Ectodermal cell (in vitro differentiated cells): ENCODE data around the gene TNPO3.
A peak's percentile ranks its signal among the peaks of the same experiment; 100 is the strongest.
"Not testable (repeated sequence)": the region's sequence is repeated elsewhere in the genome, so short reads cannot be mapped to it uniquely, and the experiment has no call there.

ENCODE experiments used
- H3K27ac ChIP-seq: 2 replicates; pipeline ENCODE4 v1.7.0; 2013; ENCODE audit warnings: mild to moderate bottlenecking, low read depth, low read length; ENCODE audit not compliant: insufficient read depth, poor library complexity, severe bottlenecking
- H3K27me3 ChIP-seq: 2 replicates; pipeline ENCODE4 v1.7.0; 2013; ENCODE audit warnings: mild to moderate bottlenecking, low read length; ENCODE audit not compliant: insufficient read depth, control insufficient read depth, poor library complexity, severe bottlenecking
- H3K36me3 ChIP-seq: one replicate; pipeline ENCODE4 v1.7.0; 2013; ENCODE audit warnings: low read length; ENCODE audit not compliant: control insufficient read depth, insufficient read depth
- H3K4me1 ChIP-seq: one replicate; pipeline ENCODE4 v1.7.0; 2013; ENCODE audit warnings: low read length; ENCODE audit not compliant: control insufficient read depth, insufficient read depth
- H3K4me3 ChIP-seq: 2 replicates; pipeline ENCODE4 v1.7.0; 2013; ENCODE audit warnings: low read depth, low read length, control low read depth; ENCODE audit not compliant: insufficient read depth
- H3K9me3 ChIP-seq: 2 replicates; pipeline ENCODE4 v1.7.0; 2013; ENCODE audit warnings: mild to moderate bottlenecking, low read length, moderate library complexity; ENCODE audit not compliant: control insufficient read depth
- WGBS, 2 experiments: methylation state at CpG; one replicate each; pipeline ENCODE4 v1.1.7; 2013; ENCODE audit warnings: missing lambda C conversion rate in 2 of 2; 5-methylcytosine and 5-hydroxymethylcytosine counted together

The TNPO3 gene

GRCh38 chr7:129072479-129073011, 17.6 kb upstream of the TNPO3 start:
- no peak overlapping the region for H3K27ac ChIP-seq
- 92 to 94% methylated on average over 9 of the region's 9 CpGs for WGBS, 2 experiments
- no peaks in the 10 kb centered on the region for H3K4me1 ChIP-seq
- H3K9me3 ChIP-seq = no peaks in the 10 kb centered on the region
- H3K27me3 ChIP-seq = no peaks in the 10 kb centered on the region
- H3K36me3 ChIP-seq = no peaks in the 10 kb centered on the region
- no peak overlapping the region for H3K4me3 ChIP-seq

GRCh38 chr7:129069021-129069420, 14.1 kb upstream of the TNPO3 start:
- Histone ChIP-seq H3K4me3 (no peak overlapping the region), H3K27ac (no peak overlapping the region), H3K9me3 (no peaks in the 10 kb centered on the region), H3K27me3 (no peaks in the 10 kb centered on the region), H3K4me1 (no peaks in the 10 kb centered on the region), H3K36me3 (no peaks in the 10 kb centered on the region)
- 94 to 97% methylated on average over 5 of the region's 5 CpGs for WGBS, 2 experiments

- no peak overlapping the region for H3K4me3 ChIP-seq
- no peaks in the 10 kb centered on the region for H3K4me1 ChIP-seq
- H3K36me3 ChIP-seq = no peaks in the 10 kb centered on the region
- no peaks in the 10 kb centered on the region for H3K27me3 ChIP-seq
- no peak overlapping the region for H3K27ac ChIP-seq
- 91% methylated on average over 5 of the region's 5 CpGs for WGBS, 2 experiments
- H3K9me3 ChIP-seq = no peaks in the 10 kb centered on the region
Observed at GRCh38 chr7:129067943-129068548, 13.1 kb upstream of the TNPO3 start.

GRCh38 chr7:129067132-129067561, 12.2 kb upstream of the TNPO3 start:
- H3K4me3 ChIP-seq = not testable (repeated sequence)

GRCh38 chr7:129066290-129067131, 11.6 kb upstream of the TNPO3 start:
- no peak overlapping the region for H3K4me3 ChIP-seq
- H3K9me3 ChIP-seq = no peaks in the 10 kb centered on the region
- no peak overlapping the region for H3K27ac ChIP-seq
- WGBS, 2 experiments = 74 to 75% methylated on average over 11 of the region's 11 CpGs
- no peaks in the 10 kb centered on the region for H3K4me1 ChIP-seq
- no peaks in the 10 kb centered on the region for H3K27me3 ChIP-seq
- H3K36me3 ChIP-seq = no peaks in the 10 kb centered on the region

More at GRCh38 chr7:129067132-129067561, 12.2 kb upstream of the TNPO3 start:
- H3K27ac ChIP-seq, H3K36me3 ChIP-seq, H3K9me3 ChIP-seq, H3K4me1 ChIP-seq, H3K27me3 ChIP-seq: not testable (repeated sequence)
- 45 to 51% methylated on average over 3 to 4 of the region's 4 CpGs for WGBS, 2 experiments

- 93 to 94% methylated on average over 22 of the region's 22 CpGs for WGBS, 2 experiments
- peak overlapping the region; percentile 88 for H3K4me3 ChIP-seq
Observed at GRCh38 chr7:129055861-129056464, 1.1 kb upstream of the TNPO3 start.

GRCh38 chr7:129055294-129055816, 444 bp upstream of the TNPO3 start:
- H3K4me1 ChIP-seq = peaks cover 11% of the 10 kb centered on the region
- no peaks in the 10 kb centered on the region for H3K27me3 ChIP-seq
- H3K27ac ChIP-seq = no peak overlapping the region
- H3K36me3 ChIP-seq = no peaks in the 10 kb centered on the region
- no peaks in the 10 kb centered on the region for H3K9me3 ChIP-seq
- 4 to 14% methylated on average over 8 to 9 of the region's 9 CpGs for WGBS, 2 experiments
- H3K4me3 ChIP-seq = peak overlapping the region; percentile 88

More at GRCh38 chr7:129055861-129056464, 1.1 kb upstream of the TNPO3 start:
- no peaks in the 10 kb centered on the region for H3K36me3 ChIP-seq
- H3K27ac ChIP-seq = no peak overlapping the region
- H3K27me3 ChIP-seq = no peaks in the 10 kb centered on the region
- H3K9me3 ChIP-seq = no peaks in the 10 kb centered on the region
- peaks cover 11% of the 10 kb centered on the region for H3K4me1 ChIP-seq

- H3K4me3 ChIP-seq = peak overlapping the region; percentile 88
- no peaks in the 10 kb centered on the region for H3K36me3 ChIP-seq
- H3K9me3 ChIP-seq = no peaks in the 10 kb centered on the region
- H3K4me1 ChIP-seq = peaks cover 11% of the 10 kb centered on the region
- H3K27me3 ChIP-seq = no peaks in the 10 kb centered on the region
- H3K27ac ChIP-seq = peak overlapping the region; percentile 92
- 0 to 1% methylated on average over 10 of the region's 10 CpGs for WGBS, 2 experiments
Observed at GRCh38 chr7:129053938-129054437, 923 bp downstream of the TNPO3 start.

- Histone ChIP-seq H3K9me3 (no peaks in the 10 kb centered on the region), H3K4me3 (peak overlapping the region; percentile 13), H3K36me3 (no peaks in the 10 kb centered on the region), H3K4me1 (peaks cover 11% of the 10 kb centered on the region), H3K27me3 (no peaks in the 10 kb centered on the region), H3K27ac (no peak overlapping the region)
- WGBS, 2 experiments = 79 to 96% methylated on average over 1 of the region's 1 CpG
Observed at GRCh38 chr7:129052441-129052840, 2.5 kb downstream of the TNPO3 start.
